GM23248 (cell line): Measurements from ENCODE around the gene LMOD3.

Experiments used
- EZH2 ChIP-seq: fragments of 200-600 bp; sonication (generic); IDR thresholded peaks from 2 replicates; pipeline ENCODE4 v1.6.1; 2018; ENCODE audit warnings: antibody characterized with exemption, mild to moderate bottlenecking; ENCODE audit not compliant: insufficient read depth, poor library complexity, severe bottlenecking
- EZH2phosphoT487 ChIP-seq: fragments of 200-600 bp; sonication (generic); IDR thresholded peaks from 2 replicates; pipeline ENCODE4 v1.6.1; 2018; ENCODE audit warnings: antibody characterized with exemption, moderate library complexity, mild to moderate bottlenecking, low read depth; ENCODE audit not compliant: insufficient read depth

GRCh38 chr3:69122403-69122802 lies at the start of gene LMOD3:
- no peak for TF ChIP-seq EZH2
- no peak for TF ChIP-seq EZH2phosphoT487
